GM23338 (cell line): ENCODE measurements around the gene DNAH6. TPM values are rescaled to one million over a fixed set of nuclear protein-coding genes. Genes with fewer than 3 reads are reported as not detected.
"Not testable (repeated sequence)": the region's sequence is repeated elsewhere in the genome, so short reads cannot be mapped to it uniquely, and the experiment has no call there.

Source experiments
- ATAC-seq: fragments of 200-7000 bp; cut with Tn5 transposase; 3 replicates; pipeline ENCODE4 v1.9.1; 2020
- DNase-seq: peaks from one replicate; pipeline ENCODE4 v3.0.0-alpha.2; 2015; ENCODE audit warnings: low spot score
- H2AFZ ChIP-seq: fragments of 200-600 bp; sonication (generic); 2 replicates; pipeline ENCODE4 v1.8.0; 2016; ENCODE audit warnings: antibody characterized with exemption, mild to moderate bottlenecking, moderate library complexity
- H3F3A ChIP-seq: fragments of 200-600 bp; sonication (generic); replicated peaks from 2 replicates; pipeline ENCODE4 v1.8.0; 2017; ENCODE audit warnings: antibody characterized with exemption, mixed run types, low read depth
- H3K27ac ChIP-seq: fragments of 200-600 bp; sonication (generic); 2 replicates; pipeline ENCODE4 v1.6.1; 2016; ENCODE audit warnings: low read depth
- H3K27me3 ChIP-seq: fragments of 200-600 bp; sonication (generic); 2 replicates; pipeline ENCODE4 v1.8.0; 2016; ENCODE audit warnings: mild to moderate bottlenecking, mixed run types, moderate library complexity; ENCODE audit not compliant: insufficient read depth
- H3K36me3 ChIP-seq: fragments of 200-600 bp; sonication (generic); 2 replicates; pipeline ENCODE4 v1.8.0; 2016; ENCODE audit warnings: mild to moderate bottlenecking; ENCODE audit not compliant: insufficient read depth
- H3K4me1 ChIP-seq: fragments of 200-600 bp; sonication (generic); 2 replicates; pipeline ENCODE4 v1.8.0; 2016; ENCODE audit warnings: mild to moderate bottlenecking, moderate library complexity; ENCODE audit not compliant: insufficient read depth
- H3K4me2 ChIP-seq: fragments of 200-600 bp; sonication (generic); 2 replicates; pipeline ENCODE4 v1.7.1; 2017; ENCODE audit warnings: mixed run types
- H3K4me3 ChIP-seq: fragments of 200-600 bp; sonication (generic); 2 replicates; pipeline ENCODE4 v1.6.1; 2016; ENCODE audit warnings: mixed run types
- H3K79me2 ChIP-seq: fragments of 200-600 bp; sonication (generic); replicated peaks from 2 replicates; pipeline ENCODE4 v1.8.0; 2017; ENCODE audit warnings: mild to moderate bottlenecking; ENCODE audit not compliant: insufficient read depth
- H3K9me2 ChIP-seq: fragments of 200-600 bp; sonication (generic); 2 replicates; pipeline ENCODE4 v1.8.0; 2017; ENCODE audit not compliant: insufficient read depth
- H4K20me1 ChIP-seq: fragments of 200-600 bp; sonication (generic); replicated peaks from 2 replicates; pipeline ENCODE4 v1.8.0; 2017; ENCODE audit warnings: mild to moderate bottlenecking; ENCODE audit not compliant: insufficient read depth
- H3K27ac Mint-ChIP-seq: 2 replicates; pipeline ENCODE4 v1.8.0; 2020; ENCODE audit warnings: inconsistent platforms, mild to moderate bottlenecking, moderate library complexity, mixed read lengths
- H3K27me3 Mint-ChIP-seq: 3 replicates; pipeline ENCODE4 v1.8.0; 2022; ENCODE audit warnings: low read depth, mild to moderate bottlenecking, moderate library complexity, mixed read lengths, inconsistent platforms; ENCODE audit not compliant: insufficient read depth, poor library complexity
- H3K36me3 Mint-ChIP-seq: 3 replicates; pipeline ENCODE4 v1.8.0; 2021; ENCODE audit warnings: low read depth, mild to moderate bottlenecking, inconsistent platforms, moderate library complexity, mixed read lengths
- H3K4me1 Mint-ChIP-seq: 3 replicates; pipeline ENCODE4 v1.8.0; 2020; ENCODE audit warnings: mild to moderate bottlenecking, inconsistent platforms, mixed read lengths
- H3K4me3 Mint-ChIP-seq: 3 replicates; pipeline ENCODE4 v1.8.0; 2021; ENCODE audit warnings: moderate library complexity, mild to moderate bottlenecking, inconsistent platforms, mixed read lengths
- H3K9me3 Mint-ChIP-seq: 3 replicates; pipeline ENCODE4 v1.8.0; 2020; ENCODE audit warnings: moderate library complexity, mild to moderate bottlenecking, inconsistent platforms, mixed read lengths
- NANOG ChIP-seq: IDR thresholded peaks from 2 replicates; pipeline ENCODE4 v1.6.1; 2016; ENCODE audit warnings: antibody characterized with exemption, borderline replicate concordance
- polyA plus RNA-seq: library from polyadenylated mRNA; unstranded; fragments of >200 nt; fragmentation: Nextera tagmentation; extraction: Ambion mirVana; gene quantifications from 2 replicates; pipeline ENCODE4 v1.2.1, GENCODE V29; 2016
- total RNA-seq: library from RNA; depleted of rRNA; stranded (reverse); fragments of >200 nt; shearing (Covaris generic); gene quantifications from 2 replicates; pipeline ENCODE4 v1.2.3, GENCODE V29; 2014
- TF ChIP-seq, protein P1 (sequence below): fragments of 250-450 bp; sonication (Bioruptor Pico); IDR thresholded peaks from 2 replicates; pipeline ENCODE4 v1.5.0; 2020; ENCODE audit warnings: mild to moderate bottlenecking, moderate library complexity
- TF ChIP-seq, protein P2 (sequence below): IDR thresholded peaks from 2 replicates; pipeline ENCODE4 v1.6.1; 2016; ENCODE audit warnings: antibody characterized with exemption
- TF ChIP-seq, protein P3 (sequence below): IDR thresholded peaks from one replicate; pipeline ENCODE4 v1.6.1; 2018; ENCODE audit warnings: antibody characterized with exemption; ENCODE audit not compliant: unreplicated experiment

DNAH6 gene
- total and polyA plus RNA-seq, 2 experiments from 2014 or later = 0.27 to 0.31 TPM

DNA sequence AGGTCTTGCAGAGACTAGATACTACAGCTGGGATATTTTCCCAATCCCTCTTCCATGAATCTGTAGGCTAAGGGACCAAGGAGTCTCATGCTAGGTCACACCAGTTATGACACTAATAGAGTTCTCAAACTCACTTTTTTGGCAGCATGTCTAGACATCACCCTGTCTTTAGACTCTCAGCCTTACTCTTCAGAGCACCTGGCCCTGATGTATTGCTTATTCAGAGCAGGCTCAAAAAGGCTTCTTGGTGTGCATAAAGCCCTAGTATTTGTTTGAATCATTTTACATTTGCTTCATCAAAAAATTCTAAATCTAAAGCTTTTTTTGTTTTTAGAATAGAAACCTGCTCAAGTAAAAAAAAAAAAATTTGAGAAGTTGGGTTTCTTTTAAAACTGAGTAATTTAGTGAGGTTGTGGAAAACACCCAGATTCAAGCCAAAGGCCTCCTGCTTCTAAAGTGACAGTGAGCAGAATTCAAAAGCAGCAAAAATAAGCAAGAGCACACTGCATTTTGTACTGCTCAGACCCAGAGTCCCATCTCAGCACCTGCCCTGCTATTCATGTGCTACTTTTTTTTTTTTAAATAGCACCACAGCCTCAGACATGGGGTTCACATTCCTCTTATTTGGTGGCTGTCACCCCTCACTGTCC, 18.0 kb upstream of the DNAH6 start (continued):
- TF ChIP-seq, protein P1, sequence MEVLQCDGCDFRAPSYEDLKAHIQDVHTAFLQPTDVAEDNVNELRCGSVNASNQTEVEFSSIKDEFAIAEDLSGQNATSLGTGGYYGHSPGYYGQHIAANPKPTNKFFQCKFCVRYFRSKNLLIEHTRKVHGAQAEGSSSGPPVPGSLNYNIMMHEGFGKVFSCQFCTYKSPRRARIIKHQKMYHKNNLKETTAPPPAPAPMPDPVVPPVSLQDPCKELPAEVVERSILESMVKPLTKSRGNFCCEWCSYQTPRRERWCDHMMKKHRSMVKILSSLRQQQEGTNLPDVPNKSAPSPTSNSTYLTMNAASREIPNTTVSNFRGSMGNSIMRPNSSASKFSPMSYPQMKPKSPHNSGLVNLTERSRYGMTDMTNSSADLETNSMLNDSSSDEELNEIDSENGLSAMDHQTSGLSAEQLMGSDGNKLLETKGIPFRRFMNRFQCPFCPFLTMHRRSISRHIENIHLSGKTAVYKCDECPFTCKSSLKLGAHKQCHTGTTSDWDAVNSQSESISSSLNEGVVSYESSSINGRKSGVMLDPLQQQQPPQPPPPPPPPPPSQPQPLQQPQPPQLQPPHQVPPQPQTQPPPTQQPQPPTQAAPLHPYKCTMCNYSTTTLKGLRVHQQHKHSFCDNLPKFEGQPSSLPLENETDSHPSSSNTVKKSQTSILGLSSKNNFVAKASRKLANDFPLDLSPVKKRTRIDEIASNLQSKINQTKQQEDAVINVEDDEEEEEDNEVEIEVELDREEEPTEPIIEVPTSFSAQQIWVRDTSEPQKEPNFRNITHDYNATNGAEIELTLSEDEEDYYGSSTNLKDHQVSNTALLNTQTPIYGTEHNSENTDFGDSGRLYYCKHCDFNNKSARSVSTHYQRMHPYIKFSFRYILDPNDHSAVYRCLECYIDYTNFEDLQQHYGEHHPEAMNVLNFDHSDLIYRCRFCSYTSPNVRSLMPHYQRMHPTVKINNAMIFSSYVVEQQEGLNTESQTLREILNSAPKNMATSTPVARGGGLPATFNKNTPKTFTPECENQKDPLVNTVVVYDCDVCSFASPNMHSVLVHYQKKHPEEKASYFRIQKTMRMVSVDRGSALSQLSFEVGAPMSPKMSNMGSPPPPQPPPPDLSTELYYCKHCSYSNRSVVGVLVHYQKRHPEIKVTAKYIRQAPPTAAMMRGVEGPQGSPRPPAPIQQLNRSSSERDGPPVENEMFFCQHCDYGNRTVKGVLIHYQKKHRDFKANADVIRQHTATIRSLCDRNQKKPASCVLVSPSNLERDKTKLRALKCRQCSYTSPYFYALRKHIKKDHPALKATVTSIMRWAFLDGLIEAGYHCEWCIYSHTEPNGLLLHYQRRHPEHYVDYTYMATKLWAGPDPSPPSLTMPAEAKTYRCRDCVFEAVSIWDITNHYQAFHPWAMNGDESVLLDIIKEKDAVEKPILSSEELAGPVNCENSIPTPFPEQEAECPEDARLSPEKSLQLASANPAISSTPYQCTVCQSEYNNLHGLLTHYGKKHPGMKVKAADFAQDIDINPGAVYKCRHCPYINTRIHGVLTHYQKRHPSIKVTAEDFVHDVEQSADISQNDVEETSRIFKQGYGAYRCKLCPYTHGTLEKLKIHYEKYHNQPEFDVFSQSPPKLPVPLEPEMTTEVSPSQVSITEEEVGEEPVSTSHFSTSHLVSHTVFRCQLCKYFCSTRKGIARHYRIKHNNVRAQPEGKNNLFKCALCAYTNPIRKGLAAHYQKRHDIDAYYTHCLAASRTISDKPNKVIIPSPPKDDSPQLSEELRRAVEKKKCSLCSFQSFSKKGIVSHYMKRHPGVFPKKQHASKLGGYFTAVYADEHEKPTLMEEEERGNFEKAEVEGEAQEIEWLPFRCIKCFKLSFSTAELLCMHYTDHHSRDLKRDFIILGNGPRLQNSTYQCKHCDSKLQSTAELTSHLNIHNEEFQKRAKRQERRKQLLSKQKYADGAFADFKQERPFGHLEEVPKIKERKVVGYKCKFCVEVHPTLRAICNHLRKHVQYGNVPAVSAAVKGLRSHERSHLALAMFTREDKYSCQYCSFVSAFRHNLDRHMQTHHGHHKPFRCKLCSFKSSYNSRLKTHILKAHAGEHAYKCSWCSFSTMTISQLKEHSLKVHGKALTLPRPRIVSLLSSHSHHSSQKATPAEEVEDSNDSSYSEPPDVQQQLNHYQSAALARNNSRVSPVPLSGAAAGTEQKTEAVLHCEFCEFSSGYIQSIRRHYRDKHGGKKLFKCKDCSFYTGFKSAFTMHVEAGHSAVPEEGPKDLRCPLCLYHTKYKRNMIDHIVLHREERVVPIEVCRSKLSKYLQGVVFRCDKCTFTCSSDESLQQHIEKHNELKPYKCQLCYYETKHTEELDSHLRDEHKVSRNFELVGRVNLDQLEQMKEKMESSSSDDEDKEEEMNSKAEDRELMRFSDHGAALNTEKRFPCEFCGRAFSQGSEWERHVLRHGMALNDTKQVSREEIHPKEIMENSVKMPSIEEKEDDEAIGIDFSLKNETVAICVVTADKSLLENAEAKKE (CRISPR knock-in tag) = no peak
- TF ChIP-seq, protein P2, sequence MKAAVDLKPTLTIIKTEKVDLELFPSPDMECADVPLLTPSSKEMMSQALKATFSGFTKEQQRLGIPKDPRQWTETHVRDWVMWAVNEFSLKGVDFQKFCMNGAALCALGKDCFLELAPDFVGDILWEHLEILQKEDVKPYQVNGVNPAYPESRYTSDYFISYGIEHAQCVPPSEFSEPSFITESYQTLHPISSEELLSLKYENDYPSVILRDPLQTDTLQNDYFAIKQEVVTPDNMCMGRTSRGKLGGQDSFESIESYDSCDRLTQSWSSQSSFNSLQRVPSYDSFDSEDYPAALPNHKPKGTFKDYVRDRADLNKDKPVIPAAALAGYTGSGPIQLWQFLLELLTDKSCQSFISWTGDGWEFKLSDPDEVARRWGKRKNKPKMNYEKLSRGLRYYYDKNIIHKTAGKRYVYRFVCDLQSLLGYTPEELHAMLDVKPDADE = no peak
- TF ChIP-seq NANOG = no peak
- TF ChIP-seq, protein P3, sequence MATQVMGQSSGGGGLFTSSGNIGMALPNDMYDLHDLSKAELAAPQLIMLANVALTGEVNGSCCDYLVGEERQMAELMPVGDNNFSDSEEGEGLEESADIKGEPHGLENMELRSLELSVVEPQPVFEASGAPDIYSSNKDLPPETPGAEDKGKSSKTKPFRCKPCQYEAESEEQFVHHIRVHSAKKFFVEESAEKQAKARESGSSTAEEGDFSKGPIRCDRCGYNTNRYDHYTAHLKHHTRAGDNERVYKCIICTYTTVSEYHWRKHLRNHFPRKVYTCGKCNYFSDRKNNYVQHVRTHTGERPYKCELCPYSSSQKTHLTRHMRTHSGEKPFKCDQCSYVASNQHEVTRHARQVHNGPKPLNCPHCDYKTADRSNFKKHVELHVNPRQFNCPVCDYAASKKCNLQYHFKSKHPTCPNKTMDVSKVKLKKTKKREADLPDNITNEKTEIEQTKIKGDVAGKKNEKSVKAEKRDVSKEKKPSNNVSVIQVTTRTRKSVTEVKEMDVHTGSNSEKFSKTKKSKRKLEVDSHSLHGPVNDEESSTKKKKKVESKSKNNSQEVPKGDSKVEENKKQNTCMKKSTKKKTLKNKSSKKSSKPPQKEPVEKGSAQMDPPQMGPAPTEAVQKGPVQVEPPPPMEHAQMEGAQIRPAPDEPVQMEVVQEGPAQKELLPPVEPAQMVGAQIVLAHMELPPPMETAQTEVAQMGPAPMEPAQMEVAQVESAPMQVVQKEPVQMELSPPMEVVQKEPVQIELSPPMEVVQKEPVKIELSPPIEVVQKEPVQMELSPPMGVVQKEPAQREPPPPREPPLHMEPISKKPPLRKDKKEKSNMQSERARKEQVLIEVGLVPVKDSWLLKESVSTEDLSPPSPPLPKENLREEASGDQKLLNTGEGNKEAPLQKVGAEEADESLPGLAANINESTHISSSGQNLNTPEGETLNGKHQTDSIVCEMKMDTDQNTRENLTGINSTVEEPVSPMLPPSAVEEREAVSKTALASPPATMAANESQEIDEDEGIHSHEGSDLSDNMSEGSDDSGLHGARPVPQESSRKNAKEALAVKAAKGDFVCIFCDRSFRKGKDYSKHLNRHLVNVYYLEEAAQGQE = no peak

DNA sequence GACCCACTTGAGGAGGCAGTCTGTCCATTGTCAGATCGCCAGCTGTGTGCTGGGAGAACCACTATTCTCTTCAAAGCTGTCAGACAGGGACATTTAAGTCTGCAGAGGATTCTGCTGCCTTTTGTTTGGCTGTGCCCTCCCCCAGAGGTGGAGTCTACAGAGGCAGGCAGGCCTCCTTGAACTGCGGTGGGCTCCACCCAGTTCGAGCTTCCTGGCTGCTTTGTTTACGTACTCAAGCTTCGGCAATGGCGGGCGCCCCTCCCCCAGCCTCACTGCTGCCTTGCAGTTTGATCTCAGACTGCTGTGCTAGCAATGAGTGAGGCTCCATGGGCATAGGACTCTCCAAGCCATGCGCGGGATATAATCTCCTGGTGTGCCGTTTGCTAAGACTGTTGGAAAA, 5.3 kb upstream of the DNAH6 start:
- H3K9me2 ChIP-seq, H3K4me1 Mint-ChIP-seq, H3K79me2 ChIP-seq, H3K27me3 ChIP-seq, H3K27ac ChIP-seq, H3F3A ChIP-seq, H3K4me3 Mint-ChIP-seq, H3K4me1 ChIP-seq, H3K27ac Mint-ChIP-seq, H3K4me2 ChIP-seq, ATAC-seq, H2AFZ ChIP-seq, H3K4me3 ChIP-seq, DNase-seq, H3K27me3 Mint-ChIP-seq, H4K20me1 ChIP-seq, H3K36me3 ChIP-seq: not testable (repeated sequence)
- Mint-ChIP-seq H3K9me3 (peaks cover 40% of the 10 kb centered on the region), H3K36me3 (peaks cover 14% of the 10 kb centered on the region)
